Measurements from ENCODE around the gene STOX2. TPM values are rescaled to one million over a fixed set of nuclear protein-coding genes. Genes with fewer than 3 reads are reported as not detected.

Gene STOX2
- total and polyA plus RNA-seq, 10 of the 15 experiments (the other 5 are each of a cell fraction or from before 2014, with no cell fraction given): 0.01 to 1.2 (median 0.18) TPM; not detected in 4

DNA sequence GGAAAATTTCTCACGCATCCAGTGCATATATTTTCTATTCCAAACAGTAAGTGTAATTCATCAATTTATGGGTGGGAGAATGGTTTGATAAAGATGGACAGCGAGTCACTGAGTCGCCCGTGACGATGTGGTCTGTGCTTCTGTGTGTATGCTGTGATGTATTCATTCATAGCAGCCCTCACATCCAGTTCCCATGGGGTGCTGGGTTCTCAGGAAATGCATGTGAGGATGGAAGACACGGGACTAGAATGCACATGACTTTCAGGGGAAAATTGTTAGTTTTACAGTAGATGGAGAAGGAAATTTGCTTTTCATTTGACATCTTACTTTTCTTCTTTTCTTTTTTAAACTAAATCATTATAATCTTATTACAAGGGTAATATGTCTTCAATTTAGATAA, 152.9 kb downstream of the STOX2 start:
- TF ChIP-seq PML (IDR thresholded peaks at IDR 0.05; ENCODE audit: low read length): no peak
- TF ChIP-seq POLR2A (IDR thresholded peaks at IDR 0.05; ENCODE audit: low read depth, low read length): no peak
- TF ChIP-seq ATF7 (IDR thresholded peaks at IDR 0.05; ENCODE audit: low read depth): no peak
- no peak for TF ChIP-seq SREBF2 (IDR thresholded peaks at IDR 0.05; ENCODE audit: low read length)
- no peak for TF ChIP-seq MXI1 (IDR thresholded peaks at IDR 0.05; ENCODE audit: low read depth, low read length)
- TF ChIP-seq RFX5 (IDR thresholded peaks at IDR 0.05; ENCODE audit: low read depth, low read length): no peak
- TF ChIP-seq STAT3 (IDR thresholded peaks at IDR 0.05; ENCODE audit: low read depth, low read length): no peak
- TF ChIP-seq HDGF (IDR thresholded peaks at IDR 0.05): no peak
- TF ChIP-seq MYC (IDR thresholded peaks at IDR 0.05; ENCODE audit: insufficient read depth, insufficient read length, insufficient replicate concordance, low read length, severe bottlenecking): no peak
- TF ChIP-seq SUZ12 (IDR thresholded peaks at IDR 0.05; ENCODE audit: unreplicated experiment): no peak
- TF ChIP-seq MTA3 (IDR thresholded peaks at IDR 0.05; ENCODE audit: borderline replicate concordance, low read length): no peak
- no peak for TF ChIP-seq TARDBP (IDR thresholded peaks at IDR 0.05; ENCODE audit: borderline replicate concordance)
- no peak for TF ChIP-seq IKZF1 (conservative IDR thresholded peaks at IDR 0.05)
- no peak for TF ChIP-seq TCF12 (IDR thresholded peaks at IDR 0.05; ENCODE audit: low read depth, low read length)
- ATAC-seq (no peak), FAIRE-seq (no peak), DNase-seq (ENCODE audit: low read depth, low spot score) (no peak)
- intact Hi-C loops (cut with micrococcal nuclease; ENCODE audit: unreplicated experiment) (no loop called here), in situ Hi-C loops (cut with MboI) (no loop called here)
- Histone ChIP-seq H3K4me2 (ENCODE audit: control insufficient read depth, insufficient read depth) (no peak overlapping the region), H4K20me1 (ENCODE audit: control insufficient read depth, insufficient read depth) (no peaks in the 10 kb centered on the region), H2AFZ (ENCODE audit: control insufficient read depth, low read depth, low read length) (no peak overlapping the region), H3K79me2 (ENCODE audit: control insufficient read depth, insufficient read depth, low read length) (no peaks in the 10 kb centered on the region), H3K4me3 (no peak overlapping the region), H3K9me3 (replicated peaks; ENCODE audit: control insufficient read depth, insufficient read depth, low read length) (no peaks in the 10 kb centered on the region), H3K9ac (ENCODE audit: control insufficient read depth, insufficient read depth, low read length) (no peak overlapping the region), H3K36me3 (ENCODE audit: control insufficient read depth in 2 of 2, insufficient read depth in 2 of 2, low read length in 1 of 2) (no peaks in the 10 kb centered on the region), H3K27me3 (replicated peaks in 1 of 2; ENCODE audit: control insufficient read depth in 2 of 2, insufficient read depth in 2 of 2, low read length in 1 of 2) (peaks cover 0 to 3% of the 10 kb centered on the region in 2 experiments; a peak in 2 of 4 replicates), H3K27ac (ENCODE audit: control insufficient read depth, insufficient read depth) (no peak overlapping the region), H3K4me1 (ENCODE audit: control insufficient read depth, insufficient read depth, low read length) (no peaks in the 10 kb centered on the region)
- ChIA-PET RAD21 (ENCODE audit: unreplicated experiment) (no interaction called here), CTCF (no interaction called here), POLR2A (no interaction called here), SMC1A (ENCODE audit: uncharacterized antibody, unreplicated experiment) (no interaction called here)
- 41% methylated on average over 5 of the region's 6 CpGs for WGBS (ENCODE audit: insufficient coverage, insufficient replicate concordance, low lambda C conversion rate, missing lambda C conversion rate)
- BruUV-seq (replicated peaks): no TSS peak

Measured in GM12878 (cell line).